H1 (cell line): ENCODE measurements around the gene CEP290. TPM values are rescaled to one million over a fixed set of nuclear protein-coding genes. Genes with fewer than 3 reads are reported as not detected.

ENCODE experiments used
- CTCF ChIA-PET: fragments of 300-600 bp; sonication (Branson Sonifier 250); formaldehyde crosslinking; loops from one replicate; lab custom pipeline; 2021; ENCODE audit not compliant: partially characterized antibody; lab: Charles Lee
- POLR2A ChIA-PET: fragments of 300-600 bp; sonication (Branson Sonifier 250); formaldehyde crosslinking; loops from one replicate; lab custom pipeline; 2021; ENCODE audit warnings: inconsistent platforms; ENCODE audit not compliant: partially characterized antibody; lab: Charles Lee
- DNase-seq, 2 experiments: peaks; one replicate each; pipeline versions ENCODE4 v3.0.0 to v3.0.0-alpha.2; 2010 to 2022; ENCODE audit warnings: low spot score in 2 of 2, low read depth in 1 of 2, mixed read lengths in 1 of 2
- FAIRE-seq: peaks from 2 replicates; lab custom pipeline; 2011; peaks lifted over from hg19 to GRCh38; lab: Jason Lieb, UNC
- H2AFZ ChIP-seq: 2 replicates; pipeline ENCODE4 v1.8.1; 2012; ENCODE audit warnings: low read length, inconsistent platforms
- H2AK5ac ChIP-seq: 2 replicates; pipeline ENCODE4 v1.6.1; 2013; ENCODE audit warnings: low read depth, low read length
- H2BK120ac ChIP-seq: replicated peaks from 2 replicates; pipeline ENCODE3; 2013; ENCODE audit warnings: low read depth, low read length, inconsistent platforms
- H2BK12ac ChIP-seq: 2 replicates; pipeline ENCODE4 v1.6.1; 2013; ENCODE audit warnings: low read depth, low read length
- H2BK15ac ChIP-seq: 2 replicates; pipeline ENCODE4 v1.6.1; 2013; ENCODE audit warnings: low read length
- H2BK20ac ChIP-seq: 2 replicates; pipeline ENCODE4 v1.6.1; 2013; ENCODE audit warnings: low read length
- H2BK5ac ChIP-seq: 2 replicates; pipeline ENCODE4 v1.6.1; 2013; ENCODE audit warnings: low read depth, low read length
- H3K14ac ChIP-seq: 2 replicates; pipeline ENCODE4 v1.6.1; 2013; ENCODE audit warnings: inconsistent platforms; ENCODE audit not compliant: insufficient read length
- H3K18ac ChIP-seq: 2 replicates; pipeline ENCODE4 v1.6.1; 2013; ENCODE audit warnings: low read length; ENCODE audit errors: extremely low read depth
- H3K23ac ChIP-seq: 2 replicates; pipeline ENCODE4 v1.6.1; 2013; ENCODE audit warnings: inconsistent platforms; ENCODE audit not compliant: insufficient read length
- H3K23me2 ChIP-seq: 2 replicates; pipeline ENCODE4 v1.6.1; 2013; ENCODE audit warnings: low read depth, low read length
- H3K27ac ChIP-seq: 2 replicates; pipeline ENCODE4 v1.6.1; 2011; ENCODE audit warnings: low read depth, low read length, inconsistent platforms
- H3K27me3 ChIP-seq, 4 experiments: replicated peaks in 1 of 4; 1 replicate in 1 of 4; 2 replicates in 3 of 4; pipeline versions ENCODE4 v1.6.1 to v1.8.1; 2011 to 2013; ENCODE audit warnings: low read length in 3 of 4, mild to moderate bottlenecking in 3 of 4, inconsistent platforms in 2 of 4, mixed read lengths in 2 of 4, moderate library complexity in 1 of 4; ENCODE audit not compliant: control insufficient read depth in 3 of 4, insufficient read depth in 3 of 4; ENCODE audit errors: extremely low read depth in 1 of 4
- H3K36me3 ChIP-seq, 4 experiments: 2 replicates each; pipeline versions ENCODE4 v1.6.1 to v1.8.1; 2011 to 2013; ENCODE audit warnings: mild to moderate bottlenecking in 4 of 4, low read length in 3 of 4, moderate library complexity in 2 of 4, control low read depth in 1 of 4, inconsistent platforms in 1 of 4; ENCODE audit not compliant: insufficient read depth in 4 of 4, control insufficient read depth in 2 of 4
- H3K4ac ChIP-seq: replicated peaks from 2 replicates; pipeline ENCODE3; 2013; ENCODE audit warnings: low read length, low read depth, mixed read lengths, inconsistent platforms; ENCODE audit not compliant: insufficient read length
- H3K4me1 ChIP-seq, 4 experiments: replicated peaks in 1 of 4; 1 replicate in 1 of 4; 2 replicates in 3 of 4; pipeline versions ENCODE4 v1.6.1 to v1.8.1; 2011 to 2013; ENCODE audit warnings: low read length in 3 of 4, inconsistent platforms in 2 of 4, mixed read lengths in 1 of 4; ENCODE audit not compliant: insufficient read depth in 4 of 4, control insufficient read depth in 3 of 4
- H3K4me2 ChIP-seq, 2 experiments: 2 replicates each; pipeline versions ENCODE4 v1.6.1 to v1.8.1; 2011 to 2013; ENCODE audit warnings: low read depth in 2 of 2, low read length in 2 of 2, control low read depth in 1 of 2, inconsistent platforms in 1 of 2, mild to moderate bottlenecking in 1 of 2; ENCODE audit not compliant: insufficient read depth in 1 of 2
- H3K4me3 ChIP-seq, 4 experiments: fragments of 200-600, 300-600 bp in 1 of 4; sonication (generic), shearing (Covaris generic), sonication (Bioruptor Twin) in 1 of 4; 2 replicates each; pipeline versions ENCODE4 v1.5.1 to v1.8.1; 2011 to 2016; ENCODE audit warnings: low read length in 4 of 4, low read depth in 3 of 4, control low read depth in 2 of 4, inconsistent platforms in 2 of 4, mild to moderate bottlenecking in 2 of 4, mixed read lengths in 1 of 4, moderate library complexity in 1 of 4; ENCODE audit not compliant: insufficient read depth in 2 of 4; ENCODE audit errors: extremely low read depth in 1 of 4
- H3K56ac ChIP-seq: replicated peaks from 2 replicates; pipeline ENCODE3; 2013; ENCODE audit warnings: low read depth, mild to moderate bottlenecking, mixed read lengths, low read length, inconsistent platforms; ENCODE audit not compliant: insufficient read length
- H3K79me1 ChIP-seq: 2 replicates; pipeline ENCODE4 v1.6.1; 2013; ENCODE audit warnings: low read depth, low read length, control low read depth
- H3K79me2 ChIP-seq, 2 experiments: 2 replicates each; pipeline versions ENCODE4 v1.6.1 to v1.8.1; 2012 to 2013; ENCODE audit warnings: low read length in 2 of 2, mild to moderate bottlenecking in 2 of 2, inconsistent platforms in 1 of 2; ENCODE audit not compliant: insufficient read depth in 2 of 2, control insufficient read depth in 1 of 2
- H3K9ac ChIP-seq, 4 experiments: replicated peaks in 1 of 4; 1 replicate in 1 of 4; 2 replicates in 3 of 4; pipeline versions ENCODE4 v1.6.1 to v1.8.1; 2011 to 2013; ENCODE audit warnings: low read depth in 3 of 4, low read length in 3 of 4, control low read depth in 2 of 4, mild to moderate bottlenecking in 2 of 4, moderate library complexity in 2 of 4, inconsistent platforms in 1 of 4; ENCODE audit errors: extremely low read depth in 1 of 4
- H3K9me3 ChIP-seq, 2 experiments: 2 replicates each; pipeline versions ENCODE4 v1.6.1 to v1.8.1; 2012 to 2013; ENCODE audit warnings: mild to moderate bottlenecking in 2 of 2, moderate library complexity in 2 of 2, control low read depth in 1 of 2, inconsistent platforms in 1 of 2, low read depth in 1 of 2, low read length in 1 of 2, mixed read lengths in 1 of 2; ENCODE audit not compliant: insufficient read depth in 2 of 2
- H4K20me1 ChIP-seq, 2 experiments: replicated peaks in 1 of 2; 2 replicates each; pipeline versions ENCODE3 to v1.8.1; 2011 to 2013; ENCODE audit warnings: inconsistent platforms in 2 of 2, low read length in 2 of 2, mild to moderate bottlenecking in 1 of 2; ENCODE audit not compliant: insufficient read depth in 2 of 2, control insufficient read depth in 1 of 2
- H4K5ac ChIP-seq: 2 replicates; pipeline ENCODE4 v1.6.1; 2013; ENCODE audit warnings: low read length, low read depth, mixed read lengths, inconsistent platforms; ENCODE audit not compliant: insufficient read length
- H4K8ac ChIP-seq: 2 replicates; pipeline ENCODE4 v1.8.0; 2013; ENCODE audit warnings: mild to moderate bottlenecking, moderate library complexity, low read length, inconsistent platforms; ENCODE audit not compliant: insufficient read depth; ENCODE audit errors: extremely low read depth
- H4K91ac ChIP-seq: replicated peaks from 2 replicates; pipeline ENCODE3; 2013; ENCODE audit warnings: low read length, mixed read lengths, inconsistent platforms; ENCODE audit not compliant: insufficient read length
- ASH2L ChIP-seq: fragments of 200-600, 300-600 bp; sonication (generic); IDR thresholded peaks from one replicate; pipeline ENCODE4 v1.7.1; 2017; ENCODE audit warnings: low read length
- BACH1 ChIP-seq: IDR thresholded peaks from 2 replicates; pipeline ENCODE4 v1.6.1; 2012; ENCODE audit warnings: low read length, improper control_type of control experiment
- CEBPB ChIP-seq: IDR thresholded peaks from 2 replicates; pipeline ENCODE4 v1.6.1; 2012; ENCODE audit warnings: low read depth, low read length
- GABPA ChIP-seq: IDR thresholded peaks from 2 replicates; pipeline ENCODE4 v1.6.1; 2011; ENCODE audit warnings: mild to moderate bottlenecking, low read length, moderate library complexity, borderline replicate concordance; ENCODE audit not compliant: insufficient read depth
- GTF2F1 ChIP-seq: IDR thresholded peaks from 2 replicates; pipeline ENCODE4 v1.6.1; 2012; ENCODE audit warnings: low read depth, low read length, improper control_type of control experiment, borderline replicate concordance
- NANOG ChIP-seq: IDR thresholded peaks from 2 replicates; pipeline ENCODE4 v1.6.1; 2011; ENCODE audit warnings: low read length, low read depth, mild to moderate bottlenecking, inconsistent platforms; ENCODE audit not compliant: insufficient read depth, poor library complexity, severe bottlenecking
- PHF8 ChIP-seq: fragments of 200-600 bp; sonication (generic); conservative IDR thresholded peaks from 2 replicates; pipeline ENCODE4 v1.7.1; 2012; ENCODE audit warnings: low read depth, mild to moderate bottlenecking, inconsistent platforms, low read length, moderate library complexity
- POU5F1 ChIP-seq: IDR thresholded peaks from 2 replicates; pipeline ENCODE4 v1.6.1; 2011; ENCODE audit warnings: low read depth, mild to moderate bottlenecking, low read length, moderate library complexity
- RNF2 ChIP-seq: fragments of 200-900, 300-1000 bp; sonication (generic); IDR thresholded peaks from 2 replicates; pipeline ENCODE4 v1.7.1; 2016; ENCODE audit warnings: borderline replicate concordance, low read depth, mild to moderate bottlenecking, antibody characterized with exemption, low read length; ENCODE audit not compliant: poor library complexity, severe bottlenecking; ENCODE audit errors: missing control alignments
- RXRA ChIP-seq: IDR thresholded peaks from 2 replicates; pipeline ENCODE4 v1.6.1; 2011; ENCODE audit warnings: low read depth, mild to moderate bottlenecking, low read length, moderate library complexity; ENCODE audit not compliant: insufficient read depth
- SP1 ChIP-seq: IDR thresholded peaks from 2 replicates; pipeline ENCODE4 v1.6.1; 2011; ENCODE audit warnings: low read depth, low read length
- SP2 ChIP-seq: IDR thresholded peaks from 2 replicates; pipeline ENCODE4 v1.6.1; 2012; ENCODE audit warnings: mild to moderate bottlenecking, low read length, inconsistent platforms
- TCF12 ChIP-seq: IDR thresholded peaks from 2 replicates; pipeline ENCODE4 v1.6.1; 2011; ENCODE audit warnings: low read depth, mild to moderate bottlenecking, low read length
- WGBS, 2 experiments: shearing (Covaris generic) in 1 of 2; methylation state at CpG; one replicate each; pipeline versions ENCODE4 v1.1.6 to v1.1.7; 2013 to 2015; ENCODE audit warnings: low lambda C conversion rate in 2 of 2, mixed read lengths in 2 of 2, inconsistent platforms in 1 of 2, low coverage in 1 of 2, missing lambda C conversion rate in 1 of 2; ENCODE audit not compliant: insufficient replicate concordance in 2 of 2, insufficient coverage in 1 of 2, insufficient read length in 1 of 2; ENCODE audit errors: extremely low coverage in 1 of 2, missing lambda C conversion rate in 1 of 2; 5-methylcytosine and 5-hydroxymethylcytosine counted together
- polyA plus RNA-seq, 7 experiments: library from polyadenylated mRNA; depleted of rRNA in 3 of 7; stranded (reverse) in 5 of 7; unstranded in 2 of 7; fragments of >200 nt in 5 of 7; fragments of 200-250 nt in 2 of 7; gene quantifications; 1 replicate in 5 of 7; 2 replicates in 1 of 7; 4 replicates in 1 of 7; pipeline versions ENCODE4 v1.2.1 to v1.2.3, GENCODE V29; 2011 to 2013; ENCODE audit warnings: missing spikeins in 2 of 7, mixed read lengths in 2 of 7
- total RNA-seq: library from RNA; stranded (reverse); fragmentation: NEBNext Ultra II Directional; extraction: Animal tissue kit (Norgen Biotek cat#: 25700); gene quantifications from 2 replicates; pipeline ENCODE4 v1.2.1, GENCODE V29; 2021
- TF ChIP-seq, protein P1 (sequence below): IDR thresholded peaks from 2 replicates; pipeline ENCODE4 v1.6.1; 2012; ENCODE audit warnings: inconsistent platforms

The CEP290 gene
- total and polyA plus RNA-seq, 2 of the 8 experiments (the other 6 are each of a cell fraction or from before 2014, with no cell fraction given), result 2.1 to 5.9 TPM

GRCh38 chr12:88167384-88167783 lies 25.5 kb upstream of the CEP290 start:
- H3K79me1 ChIP-seq, result no peaks in the 10 kb centered on the region
- no peak overlapping the region for H2BK12ac ChIP-seq
- H2AFZ ChIP-seq, result no peak overlapping the region
- H4K20me1 ChIP-seq, result no peaks in the 10 kb centered on the region
- H3K4me1 ChIP-seq, result no peaks in the 10 kb centered on the region
- no peak overlapping the region for H3K4ac ChIP-seq
- H3K27me3 ChIP-seq, result no peaks in the 10 kb centered on the region
- FAIRE-seq (no peak), DNase-seq (no peak)
- H4K8ac ChIP-seq, result no peak overlapping the region
- H3K36me3 ChIP-seq, result peaks cover 0 to 25% (median 0%) of the 10 kb centered on the region in 4 experiments; a peak in 3 of 8 replicates
- no peak overlapping the region for H3K18ac ChIP-seq
- no peak overlapping the region for H3K23ac ChIP-seq
- POLR2A ChIA-PET, result no interaction called here
- no peak overlapping the region for H2AK5ac ChIP-seq
- no peak overlapping the region for H3K4me2 ChIP-seq
- H3K56ac ChIP-seq, result no peak overlapping the region
- H3K23me2 ChIP-seq, result no peaks in the 10 kb centered on the region; the same call in 1 of the 2 replicates
- no peaks in the 10 kb centered on the region for H3K79me2 ChIP-seq
- WGBS, 2 experiments, result 91% methylated on average over 2 of the region's 2 CpGs; no CpG with 5 or more reads in 1 of the 2 experiments
- H3K27ac ChIP-seq, result no peak overlapping the region
- H3K4me3 ChIP-seq, result no peak overlapping the region
- H2BK5ac ChIP-seq, result no peak overlapping the region
- no peak overlapping the region for H3K9ac ChIP-seq
- no peak overlapping the region for H2BK15ac ChIP-seq
- no peak overlapping the region for H4K5ac ChIP-seq
- CTCF ChIA-PET, result no interaction called here
- no peak overlapping the region for H2BK20ac ChIP-seq
- H4K91ac ChIP-seq, result no peak overlapping the region
- no peaks in the 10 kb centered on the region for H3K9me3 ChIP-seq
- H3K14ac ChIP-seq, result no peak overlapping the region
- no peak overlapping the region for H2BK120ac ChIP-seq
- no peak for TF ChIP-seq PHF8
- TF ChIP-seq BACH1, result no peak
- TF ChIP-seq CEBPB, result no peak
- no peak for TF ChIP-seq NANOG
- no peak for TF ChIP-seq RXRA
- no peak for TF ChIP-seq ASH2L
- no peak for TF ChIP-seq GTF2F1
- no peak for TF ChIP-seq SP2
- TF ChIP-seq, protein P1, sequence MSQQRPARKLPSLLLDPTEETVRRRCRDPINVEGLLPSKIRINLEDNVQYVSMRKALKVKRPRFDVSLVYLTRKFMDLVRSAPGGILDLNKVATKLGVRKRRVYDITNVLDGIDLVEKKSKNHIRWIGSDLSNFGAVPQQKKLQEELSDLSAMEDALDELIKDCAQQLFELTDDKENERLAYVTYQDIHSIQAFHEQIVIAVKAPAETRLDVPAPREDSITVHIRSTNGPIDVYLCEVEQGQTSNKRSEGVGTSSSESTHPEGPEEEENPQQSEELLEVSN, result no peak
- no peak for TF ChIP-seq GABPA
- TF ChIP-seq SP1, result no peak
- no peak for TF ChIP-seq RNF2
- TF ChIP-seq TCF12, result no peak
- no peak for TF ChIP-seq POU5F1
